ENCODE measurements around the gene SLC43A2. TPM values are rescaled to one million over a fixed set of nuclear protein-coding genes. Genes with fewer than 3 reads are reported as not detected.

The SLC43A2 gene
- total and polyA plus RNA-seq, 2 of the 13 experiments (the other 11 are each of a cell fraction or from before 2014, with no cell fraction given): 7.3 to 20.0 TPM

GRCh38 chr17:1590747-1591473 is 37.7 kb downstream of the SLC43A2 start (continued):
- no peak for TF ChIP-seq MYNN (CRISPR knock-in tag; IDR thresholded peaks at IDR 0.05; ENCODE audit: low read depth)
- no peak for TF ChIP-seq ZNF124 (CRISPR knock-in tag; IDR thresholded peaks at IDR 0.05)
- no peak for TF ChIP-seq ZFP62 (CRISPR knock-in tag; IDR thresholded peaks at IDR 0.05)
- TF ChIP-seq NR2F6 (IDR thresholded peaks at IDR 0.05): no peak
- no peak for TF ChIP-seq NR2F6 (CRISPR knock-in tag; IDR thresholded peaks at IDR 0.05)
- no peak for TF ChIP-seq HNRNPH1 (optimal IDR thresholded peaks at IDR 0.05; ENCODE audit: low read depth, low read length)
- TF ChIP-seq ZNF292 (CRISPR knock-in tag; IDR thresholded peaks at IDR 0.05; ENCODE audit: borderline replicate concordance, low read depth): no peak
- no peak for TF ChIP-seq ZNF350 (CRISPR knock-in tag; IDR thresholded peaks at IDR 0.05; ENCODE audit: borderline replicate concordance, low read depth)
- TF ChIP-seq, protein P1, sequence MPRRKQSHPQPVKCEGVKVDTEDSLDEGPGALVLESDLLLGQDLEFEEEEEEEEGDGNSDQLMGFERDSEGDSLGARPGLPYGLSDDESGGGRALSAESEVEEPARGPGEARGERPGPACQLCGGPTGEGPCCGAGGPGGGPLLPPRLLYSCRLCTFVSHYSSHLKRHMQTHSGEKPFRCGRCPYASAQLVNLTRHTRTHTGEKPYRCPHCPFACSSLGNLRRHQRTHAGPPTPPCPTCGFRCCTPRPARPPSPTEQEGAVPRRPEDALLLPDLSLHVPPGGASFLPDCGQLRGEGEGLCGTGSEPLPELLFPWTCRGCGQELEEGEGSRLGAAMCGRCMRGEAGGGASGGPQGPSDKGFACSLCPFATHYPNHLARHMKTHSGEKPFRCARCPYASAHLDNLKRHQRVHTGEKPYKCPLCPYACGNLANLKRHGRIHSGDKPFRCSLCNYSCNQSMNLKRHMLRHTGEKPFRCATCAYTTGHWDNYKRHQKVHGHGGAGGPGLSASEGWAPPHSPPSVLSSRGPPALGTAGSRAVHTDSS (CRISPR knock-in tag; conservative IDR thresholded peaks at IDR 0.05): no peak
- TF ChIP-seq SATB2 (CRISPR knock-in tag; IDR thresholded peaks at IDR 0.05): no peak
- TF ChIP-seq NFATC3 (CRISPR knock-in tag; IDR thresholded peaks at IDR 0.05): no peak
- TF ChIP-seq PCBP1 (IDR thresholded peaks at IDR 0.05; ENCODE audit: borderline replicate concordance, low read depth, low read length): 0 out of 2 replicates have a peak, but pooled peaks have one; percentile 38
- no peak for TF ChIP-seq PPARG (CRISPR knock-in tag; conservative IDR thresholded peaks at IDR 0.05)
- TF ChIP-seq, protein P2, sequence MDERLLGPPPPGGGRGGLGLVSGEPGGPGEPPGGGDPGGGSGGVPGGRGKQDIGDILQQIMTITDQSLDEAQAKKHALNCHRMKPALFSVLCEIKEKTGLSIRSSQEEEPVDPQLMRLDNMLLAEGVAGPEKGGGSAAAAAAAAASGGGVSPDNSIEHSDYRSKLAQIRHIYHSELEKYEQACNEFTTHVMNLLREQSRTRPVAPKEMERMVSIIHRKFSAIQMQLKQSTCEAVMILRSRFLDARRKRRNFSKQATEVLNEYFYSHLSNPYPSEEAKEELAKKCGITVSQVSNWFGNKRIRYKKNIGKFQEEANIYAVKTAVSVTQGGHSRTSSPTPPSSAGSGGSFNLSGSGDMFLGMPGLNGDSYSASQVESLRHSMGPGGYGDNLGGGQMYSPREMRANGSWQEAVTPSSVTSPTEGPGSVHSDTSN (CRISPR knock-in tag; IDR thresholded peaks at IDR 0.05): no peak
- no peak for TF ChIP-seq ZBTB21 (CRISPR knock-in tag; IDR thresholded peaks at IDR 0.05)
- TF ChIP-seq SALL2 (CRISPR knock-in tag; IDR thresholded peaks at IDR 0.05): no peak
- no peak for TF ChIP-seq MTA3 (CRISPR knock-in tag; IDR thresholded peaks at IDR 0.05)
- TF ChIP-seq ZNF687 (CRISPR knock-in tag; IDR thresholded peaks at IDR 0.05): peak; percentile 59
- no peak for TF ChIP-seq ZNF644 (CRISPR knock-in tag; IDR thresholded peaks at IDR 0.05; ENCODE audit: low read depth)
- TF ChIP-seq ZFP37 (CRISPR knock-in tag; IDR thresholded peaks at IDR 0.05; ENCODE audit: borderline replicate concordance): no peak
- peak; percentile 23; the same call in 1 of the 2 replicates for TF ChIP-seq ZBTB4 (CRISPR knock-in tag; IDR thresholded peaks at IDR 0.05; ENCODE audit: borderline replicate concordance)

Data from HepG2 (cell line).